H1 (cell line): ENCODE measurements around the gene TOMM34. TPM values are rescaled to one million over a fixed set of nuclear protein-coding genes. Genes with fewer than 3 reads are reported as not detected.

Source experiments
- CTCF ChIA-PET: fragments of 300-600 bp; sonication (Branson Sonifier 250); formaldehyde crosslinking; loops from one replicate; lab custom pipeline; 2021; ENCODE audit not compliant: partially characterized antibody; lab: Charles Lee
- POLR2A ChIA-PET: fragments of 300-600 bp; sonication (Branson Sonifier 250); formaldehyde crosslinking; loops from one replicate; lab custom pipeline; 2021; ENCODE audit warnings: inconsistent platforms; ENCODE audit not compliant: partially characterized antibody; lab: Charles Lee
- DNase-seq, 2 experiments: peaks; one replicate each; pipeline versions ENCODE4 v3.0.0 to v3.0.0-alpha.2; 2010 to 2022; ENCODE audit warnings: low spot score in 2 of 2, low read depth in 1 of 2, mixed read lengths in 1 of 2
- FAIRE-seq: peaks from 2 replicates; lab custom pipeline; 2011; peaks lifted over from hg19 to GRCh38; lab: Jason Lieb, UNC
- H2AFZ ChIP-seq: 2 replicates; pipeline ENCODE4 v1.8.1; 2012; ENCODE audit warnings: low read length, inconsistent platforms
- H2AK5ac ChIP-seq: 2 replicates; pipeline ENCODE4 v1.6.1; 2013; ENCODE audit warnings: low read depth, low read length
- H2BK120ac ChIP-seq: replicated peaks from 2 replicates; pipeline ENCODE3; 2013; ENCODE audit warnings: low read depth, low read length, inconsistent platforms
- H2BK12ac ChIP-seq: 2 replicates; pipeline ENCODE4 v1.6.1; 2013; ENCODE audit warnings: low read depth, low read length
- H2BK15ac ChIP-seq: 2 replicates; pipeline ENCODE4 v1.6.1; 2013; ENCODE audit warnings: low read length
- H2BK20ac ChIP-seq: 2 replicates; pipeline ENCODE4 v1.6.1; 2013; ENCODE audit warnings: low read length
- H2BK5ac ChIP-seq: 2 replicates; pipeline ENCODE4 v1.6.1; 2013; ENCODE audit warnings: low read depth, low read length
- H3K14ac ChIP-seq: 2 replicates; pipeline ENCODE4 v1.6.1; 2013; ENCODE audit warnings: inconsistent platforms; ENCODE audit not compliant: insufficient read length
- H3K18ac ChIP-seq: 2 replicates; pipeline ENCODE4 v1.6.1; 2013; ENCODE audit warnings: low read length; ENCODE audit errors: extremely low read depth
- H3K23ac ChIP-seq: 2 replicates; pipeline ENCODE4 v1.6.1; 2013; ENCODE audit warnings: inconsistent platforms; ENCODE audit not compliant: insufficient read length
- H3K23me2 ChIP-seq: 2 replicates; pipeline ENCODE4 v1.6.1; 2013; ENCODE audit warnings: low read depth, low read length
- H3K27ac ChIP-seq: 2 replicates; pipeline ENCODE4 v1.6.1; 2011; ENCODE audit warnings: low read depth, low read length, inconsistent platforms
- H3K27me3 ChIP-seq, 4 experiments: replicated peaks in 1 of 4; 1 replicate in 1 of 4; 2 replicates in 3 of 4; pipeline versions ENCODE4 v1.6.1 to v1.8.1; 2011 to 2013; ENCODE audit warnings: low read length in 3 of 4, mild to moderate bottlenecking in 3 of 4, inconsistent platforms in 2 of 4, mixed read lengths in 2 of 4, moderate library complexity in 1 of 4; ENCODE audit not compliant: control insufficient read depth in 3 of 4, insufficient read depth in 3 of 4; ENCODE audit errors: extremely low read depth in 1 of 4
- H3K36me3 ChIP-seq, 4 experiments: 2 replicates each; pipeline versions ENCODE4 v1.6.1 to v1.8.1; 2011 to 2013; ENCODE audit warnings: mild to moderate bottlenecking in 4 of 4, low read length in 3 of 4, moderate library complexity in 2 of 4, control low read depth in 1 of 4, inconsistent platforms in 1 of 4; ENCODE audit not compliant: insufficient read depth in 4 of 4, control insufficient read depth in 2 of 4
- H3K4ac ChIP-seq: replicated peaks from 2 replicates; pipeline ENCODE3; 2013; ENCODE audit warnings: low read length, low read depth, mixed read lengths, inconsistent platforms; ENCODE audit not compliant: insufficient read length
- H3K4me1 ChIP-seq, 4 experiments: replicated peaks in 1 of 4; 1 replicate in 1 of 4; 2 replicates in 3 of 4; pipeline versions ENCODE4 v1.6.1 to v1.8.1; 2011 to 2013; ENCODE audit warnings: low read length in 3 of 4, inconsistent platforms in 2 of 4, mixed read lengths in 1 of 4; ENCODE audit not compliant: insufficient read depth in 4 of 4, control insufficient read depth in 3 of 4
- H3K4me2 ChIP-seq, 2 experiments: 2 replicates each; pipeline versions ENCODE4 v1.6.1 to v1.8.1; 2011 to 2013; ENCODE audit warnings: low read depth in 2 of 2, low read length in 2 of 2, control low read depth in 1 of 2, inconsistent platforms in 1 of 2, mild to moderate bottlenecking in 1 of 2; ENCODE audit not compliant: insufficient read depth in 1 of 2
- H3K4me3 ChIP-seq, 4 experiments: fragments of 200-600, 300-600 bp in 1 of 4; sonication (generic), shearing (Covaris generic), sonication (Bioruptor Twin) in 1 of 4; 2 replicates each; pipeline versions ENCODE4 v1.5.1 to v1.8.1; 2011 to 2016; ENCODE audit warnings: low read length in 4 of 4, low read depth in 3 of 4, control low read depth in 2 of 4, inconsistent platforms in 2 of 4, mild to moderate bottlenecking in 2 of 4, mixed read lengths in 1 of 4, moderate library complexity in 1 of 4; ENCODE audit not compliant: insufficient read depth in 2 of 4; ENCODE audit errors: extremely low read depth in 1 of 4
- H3K56ac ChIP-seq: replicated peaks from 2 replicates; pipeline ENCODE3; 2013; ENCODE audit warnings: low read depth, mild to moderate bottlenecking, mixed read lengths, low read length, inconsistent platforms; ENCODE audit not compliant: insufficient read length
- H3K79me1 ChIP-seq: 2 replicates; pipeline ENCODE4 v1.6.1; 2013; ENCODE audit warnings: low read depth, low read length, control low read depth
- H3K79me2 ChIP-seq, 2 experiments: 2 replicates each; pipeline versions ENCODE4 v1.6.1 to v1.8.1; 2012 to 2013; ENCODE audit warnings: low read length in 2 of 2, mild to moderate bottlenecking in 2 of 2, inconsistent platforms in 1 of 2; ENCODE audit not compliant: insufficient read depth in 2 of 2, control insufficient read depth in 1 of 2
- H3K9ac ChIP-seq, 4 experiments: replicated peaks in 1 of 4; 1 replicate in 1 of 4; 2 replicates in 3 of 4; pipeline versions ENCODE4 v1.6.1 to v1.8.1; 2011 to 2013; ENCODE audit warnings: low read depth in 3 of 4, low read length in 3 of 4, control low read depth in 2 of 4, mild to moderate bottlenecking in 2 of 4, moderate library complexity in 2 of 4, inconsistent platforms in 1 of 4; ENCODE audit errors: extremely low read depth in 1 of 4
- H3K9me3 ChIP-seq, 2 experiments: 2 replicates each; pipeline versions ENCODE4 v1.6.1 to v1.8.1; 2012 to 2013; ENCODE audit warnings: mild to moderate bottlenecking in 2 of 2, moderate library complexity in 2 of 2, control low read depth in 1 of 2, inconsistent platforms in 1 of 2, low read depth in 1 of 2, low read length in 1 of 2, mixed read lengths in 1 of 2; ENCODE audit not compliant: insufficient read depth in 2 of 2
- H4K20me1 ChIP-seq, 2 experiments: replicated peaks in 1 of 2; 2 replicates each; pipeline versions ENCODE3 to v1.8.1; 2011 to 2013; ENCODE audit warnings: inconsistent platforms in 2 of 2, low read length in 2 of 2, mild to moderate bottlenecking in 1 of 2; ENCODE audit not compliant: insufficient read depth in 2 of 2, control insufficient read depth in 1 of 2
- H4K5ac ChIP-seq: 2 replicates; pipeline ENCODE4 v1.6.1; 2013; ENCODE audit warnings: low read length, low read depth, mixed read lengths, inconsistent platforms; ENCODE audit not compliant: insufficient read length
- H4K8ac ChIP-seq: 2 replicates; pipeline ENCODE4 v1.8.0; 2013; ENCODE audit warnings: mild to moderate bottlenecking, moderate library complexity, low read length, inconsistent platforms; ENCODE audit not compliant: insufficient read depth; ENCODE audit errors: extremely low read depth
- H4K91ac ChIP-seq: replicated peaks from 2 replicates; pipeline ENCODE3; 2013; ENCODE audit warnings: low read length, mixed read lengths, inconsistent platforms; ENCODE audit not compliant: insufficient read length
- CBX5 ChIP-seq: fragments of 300-800, 300-1000 bp; sonication (generic); IDR thresholded peaks from 2 replicates; pipeline ENCODE4 v1.7.1; 2016; ENCODE audit warnings: antibody characterized with exemption, low read length, low read depth
- CREB1 ChIP-seq: IDR thresholded peaks from 2 replicates; pipeline ENCODE4 v1.6.1; 2012; ENCODE audit warnings: inconsistent platforms
- CTBP2 ChIP-seq: IDR thresholded peaks from 2 replicates; pipeline ENCODE4 v1.7.0; 2011; ENCODE audit warnings: borderline replicate concordance, mild to moderate bottlenecking, moderate library complexity, mixed read lengths, low read length; ENCODE audit not compliant: insufficient read depth, insufficient read length
- E2F6 ChIP-seq: IDR thresholded peaks from 2 replicates; pipeline ENCODE4 v1.6.1; 2012; ENCODE audit warnings: inconsistent platforms
- EGR1 ChIP-seq: IDR thresholded peaks from 2 replicates; pipeline ENCODE4 v1.6.1; 2011; ENCODE audit warnings: low read depth, low read length, borderline replicate concordance
- FOSL1 ChIP-seq: IDR thresholded peaks from 2 replicates; pipeline ENCODE4 v1.6.1; 2011; ENCODE audit warnings: mild to moderate bottlenecking, low read depth, low read length, moderate library complexity; ENCODE audit not compliant: insufficient read depth
- JUND ChIP-seq: IDR thresholded peaks from 2 replicates; pipeline ENCODE4 v1.6.1; 2011; ENCODE audit warnings: mild to moderate bottlenecking, improper control_type of control experiment, low read length
- KDM4A ChIP-seq: IDR thresholded peaks from one replicate; pipeline ENCODE4 v1.7.1; 2012; ENCODE audit warnings: low read depth, mild to moderate bottlenecking, moderate library complexity, low read length, inconsistent platforms; ENCODE audit not compliant: severe bottlenecking
- PHF8 ChIP-seq: fragments of 200-600 bp; sonication (generic); conservative IDR thresholded peaks from 2 replicates; pipeline ENCODE4 v1.7.1; 2012; ENCODE audit warnings: low read depth, mild to moderate bottlenecking, inconsistent platforms, low read length, moderate library complexity
- SAP30 ChIP-seq: fragments of 300-600 bp; sonication (generic); IDR thresholded peaks from 2 replicates; pipeline ENCODE4 v1.7.1; 2012; ENCODE audit warnings: low read length, moderate library complexity, mild to moderate bottlenecking, inconsistent platforms; ENCODE audit not compliant: insufficient read depth, insufficient replicate concordance
- SRF ChIP-seq: IDR thresholded peaks from 2 replicates; pipeline ENCODE4 v1.6.1; 2011; ENCODE audit warnings: mild to moderate bottlenecking, low read depth, low read length, moderate library complexity
- SUZ12 ChIP-seq: fragments of 200-600 bp; sonication (generic); IDR thresholded peaks from 2 replicates; pipeline ENCODE4 v1.6.1; 2012; ENCODE audit warnings: mild to moderate bottlenecking, inconsistent platforms, low read length, moderate library complexity, mixed read lengths
- ZNF274 ChIP-seq: IDR thresholded peaks from 2 replicates; pipeline ENCODE4 v1.7.0; 2012; ENCODE audit warnings: low read length, borderline replicate concordance; ENCODE audit errors: extremely low read depth
- WGBS, 2 experiments: shearing (Covaris generic) in 1 of 2; methylation state at CpG; one replicate each; pipeline versions ENCODE4 v1.1.6 to v1.1.7; 2013 to 2015; ENCODE audit warnings: low lambda C conversion rate in 2 of 2, mixed read lengths in 2 of 2, inconsistent platforms in 1 of 2, low coverage in 1 of 2, missing lambda C conversion rate in 1 of 2; ENCODE audit not compliant: insufficient replicate concordance in 2 of 2, insufficient coverage in 1 of 2, insufficient read length in 1 of 2; ENCODE audit errors: extremely low coverage in 1 of 2, missing lambda C conversion rate in 1 of 2; 5-methylcytosine and 5-hydroxymethylcytosine counted together
- polyA plus RNA-seq, 7 experiments: library from polyadenylated mRNA; depleted of rRNA in 3 of 7; stranded (reverse) in 5 of 7; unstranded in 2 of 7; fragments of >200 nt in 5 of 7; fragments of 200-250 nt in 2 of 7; gene quantifications; 1 replicate in 5 of 7; 2 replicates in 1 of 7; 4 replicates in 1 of 7; pipeline versions ENCODE4 v1.2.1 to v1.2.3, GENCODE V29; 2011 to 2013; ENCODE audit warnings: missing spikeins in 2 of 7, mixed read lengths in 2 of 7
- total RNA-seq: library from RNA; stranded (reverse); fragmentation: NEBNext Ultra II Directional; extraction: Animal tissue kit (Norgen Biotek cat#: 25700); gene quantifications from 2 replicates; pipeline ENCODE4 v1.2.1, GENCODE V29; 2021

TOMM34 gene
- total and polyA plus RNA-seq, 2 of the 8 experiments (the other 6 are each of a cell fraction or from before 2014, with no cell fraction given) = 32.1 to 35.1 TPM

- ChIA-PET POLR2A (interaction anchor here (0.7 to 1.3 kb wide), 3 partner anchors 8 to 36 kb away, joined by 3 to 5 read pairs (median 4); no protein-coding TSS in a partner anchor), CTCF (interaction anchor here (1.1 kb wide), 1 partner anchor 11 kb away, joined by 3 read pairs; no protein-coding TSS in a partner anchor)
- no peak for DNase-seq
- no peak overlapping the region for H4K8ac ChIP-seq
- H3K79me1 ChIP-seq = peaks cover 2% of the 10 kb centered on the region; the same call in 1 of the 2 replicates
- H2AK5ac ChIP-seq = no peak overlapping the region
- H2AFZ ChIP-seq = no peak overlapping the region
- no peak overlapping the region for H3K4ac ChIP-seq
- no peaks in the 10 kb centered on the region for H3K27me3 ChIP-seq
- no peaks in the 10 kb centered on the region for H3K79me2 ChIP-seq
- WGBS, 2 experiments = 84% methylated on average over 6 of the region's 6 CpGs; no CpG with 5 or more reads in 1 of the 2 experiments
- H3K4me2 ChIP-seq = no peak overlapping the region
- H3K4me1 ChIP-seq = no peaks in the 10 kb centered on the region
- no peak overlapping the region for H3K14ac ChIP-seq
- peaks cover 5 to 8% of the 10 kb centered on the region in 2 experiments for H4K20me1 ChIP-seq
- no peaks in the 10 kb centered on the region for H3K9me3 ChIP-seq
- no peak overlapping the region for H3K4me3 ChIP-seq
- H2BK120ac ChIP-seq = no peak overlapping the region
- H2BK15ac ChIP-seq = no peak overlapping the region
- no peaks in the 10 kb centered on the region for H3K23me2 ChIP-seq
- H3K18ac ChIP-seq = no peak overlapping the region
- H2BK5ac ChIP-seq = no peak overlapping the region
- no peak overlapping the region for H3K27ac ChIP-seq
- no peak overlapping the region; a peak in 1 of 7 replicates for H3K9ac ChIP-seq
- H2BK20ac ChIP-seq = no peak overlapping the region
- no peak for FAIRE-seq
- no peak overlapping the region for H2BK12ac ChIP-seq
- H3K56ac ChIP-seq = no peak overlapping the region
- H3K23ac ChIP-seq = no peak overlapping the region
- no peak overlapping the region for H4K5ac ChIP-seq
- H4K91ac ChIP-seq = no peak overlapping the region
- H3K36me3 ChIP-seq = peaks cover 13 to 64% (median 39%) of the 10 kb centered on the region in 4 experiments
- TF ChIP-seq SRF (no peak), E2F6 (no peak), CBX5 (no peak), SAP30 (no peak), ZNF274 (no peak), JUND (no peak), CREB1 (no peak), EGR1 (no peak), CTBP2 (no peak), KDM4A (no peak), PHF8 (no peak), FOSL1 (no peak), SUZ12 (no peak)
These were observed 14.9 kb downstream of the TOMM34 start for GRCh38 chr20:44945261-44945660.
